Adipocyte (in vitro differentiated cells): ENCODE measurements around the gene TMEM131L.

Experiments used
- DNase-seq: peaks from one replicate; pipeline ENCODE4 v3.0.0-alpha.2; 2015; ENCODE audit warnings: low read depth
- H3K27me3 ChIP-seq: replicated peaks from 2 replicates; pipeline ENCODE4 v1.7.0; 2013; ENCODE audit warnings: mild to moderate bottlenecking, low read length, moderate library complexity; ENCODE audit not compliant: control insufficient read depth, insufficient read depth
- H3K36me3 ChIP-seq: 2 replicates; pipeline ENCODE4 v1.7.0; 2013; ENCODE audit warnings: low read length, mild to moderate bottlenecking, moderate library complexity; ENCODE audit not compliant: control insufficient read depth, insufficient read depth, severe bottlenecking
- H3K4me1 ChIP-seq: 2 replicates; pipeline ENCODE4 v1.7.0; 2013; ENCODE audit warnings: mild to moderate bottlenecking, low read length, moderate library complexity; ENCODE audit not compliant: control insufficient read depth, insufficient read depth
- H3K4me3 ChIP-seq: 2 replicates; pipeline ENCODE4 v1.7.0; 2013; ENCODE audit warnings: mild to moderate bottlenecking, low read length, moderate library complexity
- H3K9ac ChIP-seq: 2 replicates; pipeline ENCODE4 v1.7.0; 2013; ENCODE audit warnings: mild to moderate bottlenecking, low read length, moderate library complexity
- H3K9me3 ChIP-seq: 2 replicates; pipeline ENCODE4 v1.7.0; 2013; ENCODE audit warnings: mild to moderate bottlenecking, low read length, moderate library complexity; ENCODE audit not compliant: control insufficient read depth

The TMEM131L gene

DNA sequence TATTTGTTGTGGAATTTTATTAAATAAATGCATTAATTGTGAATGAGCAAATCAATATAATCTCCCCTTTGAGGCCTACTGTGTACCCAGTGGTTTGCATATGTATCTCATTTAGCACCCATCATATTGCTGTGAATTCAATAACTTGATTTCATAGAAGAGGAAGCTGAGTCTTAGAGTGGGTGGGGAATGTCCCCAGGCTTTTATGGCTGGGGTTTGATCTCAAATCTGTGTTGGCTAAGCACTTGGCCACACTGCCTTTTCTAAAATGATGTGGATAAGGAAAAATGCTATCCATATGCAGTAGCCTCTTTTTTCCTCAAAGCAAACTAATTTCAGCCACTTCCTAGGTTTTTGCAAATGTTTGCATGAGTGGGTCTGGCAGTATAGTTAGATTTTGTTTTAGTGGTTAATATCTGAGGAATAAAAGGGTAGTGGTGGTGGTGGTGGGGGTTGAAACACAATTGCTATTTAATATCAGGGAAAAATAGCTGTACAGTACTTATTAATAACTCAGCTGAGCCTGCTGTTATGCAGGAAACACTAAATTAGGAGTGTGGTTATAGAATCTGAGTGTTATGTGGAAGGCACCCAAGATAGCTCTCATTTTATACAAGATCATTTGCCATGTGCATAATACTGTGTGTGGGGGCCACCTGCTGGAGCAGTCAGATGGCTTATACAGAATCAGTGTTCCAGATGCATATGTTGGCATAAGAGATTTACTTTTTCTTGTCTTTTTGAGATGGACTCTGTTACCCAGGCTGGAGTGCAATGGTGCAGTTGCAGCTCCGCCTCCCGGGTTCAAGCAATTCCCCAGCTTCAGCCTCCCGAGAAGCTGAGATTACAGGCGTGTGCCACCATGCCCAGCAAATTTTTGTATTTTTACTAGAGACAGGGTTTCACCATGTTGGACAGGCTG is 108.0 kb downstream of the TMEM131L start:
- Histone ChIP-seq H3K27me3 (no peaks in the 10 kb centered on the region), H3K9ac (no peak overlapping the region), H3K9me3 (no peaks in the 10 kb centered on the region), H3K4me1 (peaks cover 6% of the 10 kb centered on the region), H3K36me3 (no peaks in the 10 kb centered on the region), H3K4me3 (no peak overlapping the region)
- DNase-seq: peak; percentile 85

- Histone ChIP-seq H3K36me3 (no peaks in the 10 kb centered on the region), H3K27me3 (no peaks in the 10 kb centered on the region), H3K9ac (no peak overlapping the region), H3K9me3 (no peaks in the 10 kb centered on the region), H3K4me1 (peaks cover 6% of the 10 kb centered on the region), H3K4me3 (no peak overlapping the region)
- no peak for DNase-seq
Observed at GRCh38 chr4:153576443-153576774, 110.2 kb downstream of the TMEM131L start.

- no peak overlapping the region for H3K9ac ChIP-seq
- no peak for DNase-seq
- H3K4me1 ChIP-seq: peaks cover 6% of the 10 kb centered on the region
- H3K36me3 ChIP-seq: no peaks in the 10 kb centered on the region
- no peak overlapping the region for H3K4me3 ChIP-seq
- no peaks in the 10 kb centered on the region for H3K9me3 ChIP-seq
- no peaks in the 10 kb centered on the region for H3K27me3 ChIP-seq
Observed at GRCh38 chr4:153577053-153577452, 110.9 kb downstream of the TMEM131L start.

DNA sequence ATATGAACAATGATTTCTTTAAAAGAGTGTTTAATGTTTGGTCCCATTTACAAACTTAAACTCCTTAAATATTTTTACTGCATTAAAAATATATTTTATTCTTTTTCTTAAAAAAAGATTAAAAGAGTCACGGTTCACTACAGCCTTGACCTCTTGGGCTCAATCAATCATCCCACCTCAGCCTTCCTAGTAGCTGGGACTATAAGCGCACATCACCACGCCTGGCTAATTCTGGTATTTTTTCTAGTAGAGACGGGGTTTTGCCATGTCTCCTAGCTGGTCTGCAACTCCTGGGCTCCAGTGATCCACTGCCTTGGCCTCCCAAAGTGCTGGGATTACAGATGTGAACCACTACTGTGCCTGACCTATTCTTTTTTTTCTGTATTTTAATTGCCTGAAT is 113.2 kb downstream of the TMEM131L start:
- no peaks in the 10 kb centered on the region for H3K9me3 ChIP-seq
- no peak for DNase-seq
- H3K36me3 ChIP-seq: no peaks in the 10 kb centered on the region
- no peaks in the 10 kb centered on the region for H3K4me1 ChIP-seq
- no peak overlapping the region for H3K9ac ChIP-seq
- H3K27me3 ChIP-seq: no peaks in the 10 kb centered on the region
- no peak overlapping the region for H3K4me3 ChIP-seq

DNA sequence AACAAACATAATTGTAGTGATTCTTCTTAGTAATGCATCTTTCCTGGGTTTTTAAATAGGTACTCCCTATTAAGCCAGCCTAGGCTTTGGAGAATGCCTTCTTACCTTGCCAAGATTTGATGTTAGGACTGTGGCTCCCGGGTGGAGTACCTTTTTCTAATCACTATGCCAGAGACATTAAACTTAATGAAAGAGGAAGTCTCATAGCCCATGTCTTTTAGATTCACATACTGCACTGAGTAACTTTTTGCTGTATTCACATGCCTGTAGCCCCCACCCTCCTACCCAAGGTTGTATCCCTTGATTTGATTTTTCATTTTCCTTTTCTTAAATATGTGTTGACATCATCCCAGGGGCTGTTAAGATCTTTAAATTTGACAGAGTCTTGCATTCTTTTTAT is 113.7 kb downstream of the TMEM131L start:
- no peaks in the 10 kb centered on the region for H3K4me1 ChIP-seq
- no peak overlapping the region for H3K4me3 ChIP-seq
- no peaks in the 10 kb centered on the region for H3K9me3 ChIP-seq
- no peak overlapping the region for H3K9ac ChIP-seq
- no peaks in the 10 kb centered on the region for H3K27me3 ChIP-seq
- DNase-seq: no peak
- H3K36me3 ChIP-seq: no peaks in the 10 kb centered on the region

DNA sequence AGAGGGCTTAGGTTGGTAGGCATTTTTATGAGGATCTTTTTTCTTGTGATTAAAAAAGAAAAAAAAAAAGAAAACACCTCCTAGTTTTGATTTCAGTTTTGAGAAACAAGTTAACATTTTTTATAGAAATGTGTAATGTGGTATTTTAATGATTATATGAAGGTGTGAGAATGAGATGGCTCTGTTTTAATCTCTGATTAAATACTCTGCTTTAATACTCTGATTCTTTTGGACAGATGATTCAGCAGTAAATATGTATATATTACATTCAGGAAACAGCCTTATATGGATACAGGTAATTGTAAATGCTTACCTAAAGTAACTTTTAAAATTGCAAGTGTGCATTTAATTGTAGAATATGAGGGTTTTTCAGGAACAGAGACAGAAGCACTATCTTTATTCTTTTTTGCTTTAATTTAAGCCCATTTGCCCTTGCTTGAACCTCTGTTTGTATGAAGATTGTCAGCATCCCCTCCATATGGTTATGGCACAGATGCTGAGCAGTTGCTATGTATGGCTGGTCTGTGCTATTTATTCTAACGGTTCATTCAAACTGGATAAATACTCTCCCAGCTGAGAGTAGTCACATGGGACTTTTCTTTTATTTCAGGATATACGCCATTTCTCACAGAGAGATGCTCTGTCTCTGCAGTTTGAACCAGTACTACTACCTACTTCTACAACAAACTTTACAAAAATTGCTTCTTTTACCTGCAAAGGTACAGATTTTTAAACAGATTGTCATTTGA is 117.0 kb downstream of the TMEM131L start:
- Histone ChIP-seq H3K4me1 (no peaks in the 10 kb centered on the region), H3K9me3 (no peaks in the 10 kb centered on the region), H3K9ac (no peak overlapping the region), H3K36me3 (no peaks in the 10 kb centered on the region), H3K27me3 (no peaks in the 10 kb centered on the region), H3K4me3 (no peak overlapping the region)
- DNase-seq: no peak

GRCh38 chr4:153585026-153585425 is 118.9 kb downstream of the TMEM131L start:
- Histone ChIP-seq H3K9me3 (no peaks in the 10 kb centered on the region), H3K9ac (no peak overlapping the region), H3K4me1 (no peaks in the 10 kb centered on the region), H3K4me3 (no peak overlapping the region), H3K36me3 (peaks cover 5% of the 10 kb centered on the region), H3K27me3 (no peaks in the 10 kb centered on the region)
- no peak for DNase-seq

GRCh38 chr4:153589703-153590595 is 123.8 kb downstream of the TMEM131L start:
- H3K36me3 ChIP-seq: peaks cover 21% of the 10 kb centered on the region
- no peaks in the 10 kb centered on the region for H3K9me3 ChIP-seq
- no peaks in the 10 kb centered on the region for H3K27me3 ChIP-seq
- H3K9ac ChIP-seq: no peak overlapping the region
- H3K4me1 ChIP-seq: no peaks in the 10 kb centered on the region
- no peak overlapping the region for H3K4me3 ChIP-seq
- DNase-seq: peak; percentile 70

DNA sequence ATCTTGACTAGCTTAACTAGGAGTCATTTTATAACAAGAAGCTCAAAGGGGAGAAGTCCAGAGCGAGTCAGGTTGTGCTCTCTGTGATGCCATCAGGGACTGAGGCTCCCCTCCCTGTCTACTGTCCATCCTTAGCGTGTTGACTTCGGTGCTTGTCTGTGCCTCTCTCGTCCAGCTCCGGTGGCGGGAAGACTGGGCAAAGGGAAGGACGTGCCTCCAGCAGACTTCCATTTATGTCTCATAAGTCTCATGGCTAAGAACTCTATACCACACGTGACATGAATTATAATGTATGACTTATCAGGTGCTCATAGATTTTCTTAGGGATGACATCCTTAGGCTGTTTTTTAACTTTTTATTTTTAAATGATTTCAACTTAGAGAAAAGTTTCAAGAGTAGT is 125.3 kb downstream of the TMEM131L start:
- H3K9me3 ChIP-seq: no peaks in the 10 kb centered on the region
- no peaks in the 10 kb centered on the region for H3K27me3 ChIP-seq
- DNase-seq: no peak
- H3K4me3 ChIP-seq: no peak overlapping the region
- no peaks in the 10 kb centered on the region for H3K4me1 ChIP-seq
- H3K36me3 ChIP-seq: peaks cover 28% of the 10 kb centered on the region
- H3K9ac ChIP-seq: no peak overlapping the region

DNA sequence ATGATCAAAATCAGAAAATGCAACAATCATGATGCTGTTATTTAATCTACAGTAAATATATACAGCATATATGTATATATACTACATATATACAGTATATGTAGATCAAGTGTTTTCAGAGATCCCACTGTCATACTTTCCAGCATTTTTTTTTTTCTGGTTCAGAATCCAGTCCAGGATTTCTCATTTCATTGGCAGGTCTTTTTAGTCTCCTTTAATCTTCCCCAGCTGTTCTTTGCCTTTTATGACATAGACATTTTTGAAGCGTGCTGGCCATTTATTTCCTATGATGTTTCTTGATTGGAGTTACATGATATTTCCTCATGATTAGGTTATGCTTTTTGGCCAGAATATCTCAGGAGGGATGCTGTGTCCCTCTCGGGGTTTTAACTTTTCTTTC is 125.9 kb downstream of the TMEM131L start:
- Histone ChIP-seq H3K4me3 (no peak overlapping the region), H3K36me3 (peaks cover 33% of the 10 kb centered on the region), H3K9me3 (no peaks in the 10 kb centered on the region), H3K4me1 (no peaks in the 10 kb centered on the region), H3K9ac (no peak overlapping the region), H3K27me3 (no peaks in the 10 kb centered on the region)
- DNase-seq: no peak

GRCh38 chr4:153593161-153593560 is 127.0 kb downstream of the TMEM131L start:
- Histone ChIP-seq H3K27me3 (no peaks in the 10 kb centered on the region), H3K9ac (no peak overlapping the region), H3K4me3 (no peak overlapping the region), H3K4me1 (no peaks in the 10 kb centered on the region), H3K9me3 (no peaks in the 10 kb centered on the region), H3K36me3 (peaks cover 34% of the 10 kb centered on the region)
- no peak for DNase-seq
